ENCODE measurements around the gene SGTA.

The SGTA gene

GRCh38 chr19:2788237-2788636 is 5.2 kb upstream of the SGTA start:
- H3K4me1 ChIP-seq (ENCODE audit: insufficient read depth, low read length, poor library complexity, severe bottlenecking) = peaks cover 17% of the 10 kb centered on the region
- no peaks in the 10 kb centered on the region for H3K9me2 ChIP-seq (replicated peaks; ENCODE audit: low read depth, low read length)
- no peaks in the 10 kb centered on the region; the same call in 1 of the 2 replicates for H3K36me3 ChIP-seq (ENCODE audit: insufficient read depth, low read length)
- H3F3A ChIP-seq (ENCODE audit: low read depth) = no peaks in the 10 kb centered on the region
- no peaks in the 10 kb centered on the region for H3K27me3 ChIP-seq (ENCODE audit: insufficient read depth, low read length, poor library complexity, severe bottlenecking)
- no peak overlapping the region for H3K4me2 ChIP-seq (ENCODE audit: low read depth, low read length, poor library complexity, severe bottlenecking)
- H3K9me3 ChIP-seq (ENCODE audit: insufficient read depth, low read depth, low read length) = no peaks in the 10 kb centered on the region
- TF ChIP-seq EZH2phosphoT487 (IDR thresholded peaks at IDR 0.05; ENCODE audit: borderline replicate concordance) = no peak
- peak overlapping the region; percentile 16 for H3K9ac ChIP-seq (ENCODE audit: low read depth, low read length, poor library complexity, severe bottlenecking)
- H3K4me3 ChIP-seq (ENCODE audit: low read length, poor library complexity, severe bottlenecking) = no peak overlapping the region
- H3K79me2 ChIP-seq (ENCODE audit: insufficient read depth, low read length) = peaks cover 45% of the 10 kb centered on the region
- H2AFZ ChIP-seq (ENCODE audit: low read length) = no peak overlapping the region
- H4K20me1 ChIP-seq (ENCODE audit: insufficient read depth, low read length, poor library complexity, severe bottlenecking) = peaks cover 3% of the 10 kb centered on the region

GRCh38 chr19:2787115-2787514 is 4.0 kb upstream of the SGTA start:
- H3K4me2 ChIP-seq (ENCODE audit: low read depth, low read length, poor library complexity, severe bottlenecking) = peak overlapping the region; percentile 95
- H3K9me2 ChIP-seq (replicated peaks; ENCODE audit: low read depth, low read length) = no peaks in the 10 kb centered on the region
- no peak overlapping the region for H2AFZ ChIP-seq (ENCODE audit: low read length)
- H3K9me3 ChIP-seq (ENCODE audit: insufficient read depth, low read depth, low read length) = no peaks in the 10 kb centered on the region
- H3K79me2 ChIP-seq (ENCODE audit: insufficient read depth, low read length) = peaks cover 55% of the 10 kb centered on the region
- H3K9ac ChIP-seq (ENCODE audit: low read depth, low read length, poor library complexity, severe bottlenecking) = peak overlapping the region; percentile 16
- no peaks in the 10 kb centered on the region for H3K27me3 ChIP-seq (ENCODE audit: insufficient read depth, low read length, poor library complexity, severe bottlenecking)
- no peaks in the 10 kb centered on the region; the same call in 1 of the 2 replicates for H3K36me3 ChIP-seq (ENCODE audit: insufficient read depth, low read length)
- peaks cover 17% of the 10 kb centered on the region for H3K4me1 ChIP-seq (ENCODE audit: insufficient read depth, low read length, poor library complexity, severe bottlenecking)
- H3F3A ChIP-seq (ENCODE audit: low read depth) = no peaks in the 10 kb centered on the region
- H4K20me1 ChIP-seq (ENCODE audit: insufficient read depth, low read length, poor library complexity, severe bottlenecking) = peaks cover 10% of the 10 kb centered on the region
- peak overlapping the region; percentile 100 for H3K4me3 ChIP-seq (ENCODE audit: low read length, poor library complexity, severe bottlenecking)
- no peak for TF ChIP-seq EZH2phosphoT487 (IDR thresholded peaks at IDR 0.05; ENCODE audit: borderline replicate concordance)
- TF ChIP-seq, protein P1, sequence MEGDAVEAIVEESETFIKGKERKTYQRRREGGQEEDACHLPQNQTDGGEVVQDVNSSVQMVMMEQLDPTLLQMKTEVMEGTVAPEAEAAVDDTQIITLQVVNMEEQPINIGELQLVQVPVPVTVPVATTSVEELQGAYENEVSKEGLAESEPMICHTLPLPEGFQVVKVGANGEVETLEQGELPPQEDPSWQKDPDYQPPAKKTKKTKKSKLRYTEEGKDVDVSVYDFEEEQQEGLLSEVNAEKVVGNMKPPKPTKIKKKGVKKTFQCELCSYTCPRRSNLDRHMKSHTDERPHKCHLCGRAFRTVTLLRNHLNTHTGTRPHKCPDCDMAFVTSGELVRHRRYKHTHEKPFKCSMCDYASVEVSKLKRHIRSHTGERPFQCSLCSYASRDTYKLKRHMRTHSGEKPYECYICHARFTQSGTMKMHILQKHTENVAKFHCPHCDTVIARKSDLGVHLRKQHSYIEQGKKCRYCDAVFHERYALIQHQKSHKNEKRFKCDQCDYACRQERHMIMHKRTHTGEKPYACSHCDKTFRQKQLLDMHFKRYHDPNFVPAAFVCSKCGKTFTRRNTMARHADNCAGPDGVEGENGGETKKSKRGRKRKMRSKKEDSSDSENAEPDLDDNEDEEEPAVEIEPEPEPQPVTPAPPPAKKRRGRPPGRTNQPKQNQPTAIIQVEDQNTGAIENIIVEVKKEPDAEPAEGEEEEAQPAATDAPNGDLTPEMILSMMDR (conservative IDR thresholded peaks at IDR 0.05; ENCODE audit: low read length) = no peak

GRCh38 chr19:2785244-2785997 is 2.3 kb upstream of the SGTA start, which contains the start of gene THOP1:
TSS of gene THOP1 (plus strand) at chr19:2785503. CDS start at chr19:2785663, 160 bp downstream.
- H3K9me3 ChIP-seq (ENCODE audit: insufficient read depth, low read depth, low read length) = no peaks in the 10 kb centered on the region
- no peaks in the 10 kb centered on the region for H3K27me3 ChIP-seq (ENCODE audit: insufficient read depth, low read length, poor library complexity, severe bottlenecking)
- H3K9me2 ChIP-seq (replicated peaks; ENCODE audit: low read depth, low read length) = no peaks in the 10 kb centered on the region
- H3K36me3 ChIP-seq (ENCODE audit: insufficient read depth, low read length) = no peaks in the 10 kb centered on the region
- H3K4me2 ChIP-seq (ENCODE audit: low read depth, low read length, poor library complexity, severe bottlenecking) = peak within 1 kb of the TSS; percentile 95
- H4K20me1 ChIP-seq (ENCODE audit: insufficient read depth, low read length, poor library complexity, severe bottlenecking) = peaks cover 23% of the 10 kb centered on the region
- TF ChIP-seq EZH2phosphoT487 (IDR thresholded peaks at IDR 0.05; ENCODE audit: borderline replicate concordance) = no peak
- TF ChIP-seq, protein P1 (conservative IDR thresholded peaks at IDR 0.05; ENCODE audit: low read length) = no peak
- H3F3A ChIP-seq (ENCODE audit: low read depth) = no peaks in the 10 kb centered on the region
- peaks cover 72% of the 10 kb centered on the region for H3K79me2 ChIP-seq (ENCODE audit: insufficient read depth, low read length)
- H2AFZ ChIP-seq (ENCODE audit: low read length) = peak within 1 kb of the TSS; percentile 84
- H3K9ac ChIP-seq (ENCODE audit: low read depth, low read length, poor library complexity, severe bottlenecking) = peak within 1 kb of the TSS; percentile 97
- H3K4me1 ChIP-seq (ENCODE audit: insufficient read depth, low read length, poor library complexity, severe bottlenecking) = peaks cover 29% of the 10 kb centered on the region
- H3K4me3 ChIP-seq (ENCODE audit: low read length, poor library complexity, severe bottlenecking) = peak within 1 kb of the TSS; percentile 100
